PFSK-1 (cell line): ENCODE data around the gene WAC.

Source experiments
- FOXP2 ChIP-seq: optimal IDR thresholded peaks from 2 replicates; pipeline ENCODE3; 2011; ENCODE audit warnings: borderline replicate concordance, control low read depth, inconsistent platforms; ENCODE audit not compliant: insufficient read depth; ENCODE audit errors: extremely low read length, extremely low read depth
- POLR2AphosphoS5 ChIP-seq: IDR thresholded peaks from 2 replicates; pipeline ENCODE4 v1.6.1; 2012; ENCODE audit warnings: low read depth, mild to moderate bottlenecking, control low read depth, low read length, moderate library complexity
- REST ChIP-seq, 2 experiments: IDR thresholded peaks; 2 replicates each; pipeline versions ENCODE4 v1.6.1 to v1.8.0; 2011 to 2012; ENCODE audit warnings: low read depth in 2 of 2, low read length in 2 of 2, control low read depth in 1 of 2, inconsistent platforms in 1 of 2, mild to moderate bottlenecking in 1 of 2, moderate library complexity in 1 of 2; ENCODE audit not compliant: insufficient read depth in 1 of 2
- SIN3A ChIP-seq: IDR thresholded peaks from 2 replicates; pipeline ENCODE4 v1.6.1; 2012; ENCODE audit warnings: mild to moderate bottlenecking, low read length, moderate library complexity, borderline replicate concordance; ENCODE audit not compliant: insufficient read depth
- TAF1 ChIP-seq: IDR thresholded peaks from 2 replicates; pipeline ENCODE4 v1.6.1; 2012; ENCODE audit warnings: low read length, control low read depth, borderline replicate concordance; ENCODE audit not compliant: insufficient read depth

WAC gene

GRCh38 chr10:28577506-28577905, 44.6 kb downstream of the WAC start:
- TF ChIP-seq REST (IDR thresholded peaks at IDR 0.05; ENCODE audit: insufficient read depth in 1 of 2, low read depth in 2 of 2, low read length in 2 of 2): no peak
- TF ChIP-seq POLR2AphosphoS5: no peak
- no peak for TF ChIP-seq SIN3A
- TF ChIP-seq TAF1: no peak
- TF ChIP-seq FOXP2: no peak

GRCh38 chr10:28578454-28578853, 45.5 kb downstream of the WAC start:
- no peak for TF ChIP-seq TAF1
- TF ChIP-seq FOXP2: no peak
- TF ChIP-seq POLR2AphosphoS5: no peak
- TF ChIP-seq SIN3A: no peak
- TF ChIP-seq REST (IDR thresholded peaks at IDR 0.05; ENCODE audit: insufficient read depth in 1 of 2, low read depth in 2 of 2, low read length in 2 of 2): no peak

GRCh38 chr10:28580825-28581224, 47.9 kb downstream of the WAC start:
- TF ChIP-seq TAF1 (no peak), POLR2AphosphoS5 (no peak), SIN3A (no peak), FOXP2 (no peak), REST (IDR thresholded peaks at IDR 0.05; ENCODE audit: insufficient read depth in 1 of 2, low read depth in 2 of 2, low read length in 2 of 2) (no peak)

- TF ChIP-seq SIN3A (no peak), TAF1 (no peak), POLR2AphosphoS5 (no peak), REST (IDR thresholded peaks at IDR 0.05; ENCODE audit: insufficient read depth in 1 of 2, low read depth in 2 of 2, low read length in 2 of 2) (no peak), FOXP2 (no peak)
Measured at GRCh38 chr10:28581916-28582315, 49.0 kb downstream of the WAC start.

GRCh38 chr10:28585076-28585475, 52.2 kb downstream of the WAC start:
- TF ChIP-seq TAF1 (no peak), FOXP2 (no peak), SIN3A (no peak), POLR2AphosphoS5 (no peak), REST (IDR thresholded peaks at IDR 0.05; ENCODE audit: insufficient read depth in 1 of 2, low read depth in 2 of 2, low read length in 2 of 2) (no peak)
